GM19438 (cell line): ENCODE results near the gene SNX1.
"Not testable (repeated sequence)": the region's sequence is repeated elsewhere in the genome, so short reads cannot be mapped to it uniquely, and the experiment has no call there.

ENCODE experiments used
- ATAC-seq: cut with Tn5 transposase; IDR thresholded peaks from one replicate; pipeline ENCODE4 v1.9.1; 2021; ENCODE audit warnings: low read depth; ENCODE audit not compliant: unreplicated experiment

SNX1 gene, protein sequence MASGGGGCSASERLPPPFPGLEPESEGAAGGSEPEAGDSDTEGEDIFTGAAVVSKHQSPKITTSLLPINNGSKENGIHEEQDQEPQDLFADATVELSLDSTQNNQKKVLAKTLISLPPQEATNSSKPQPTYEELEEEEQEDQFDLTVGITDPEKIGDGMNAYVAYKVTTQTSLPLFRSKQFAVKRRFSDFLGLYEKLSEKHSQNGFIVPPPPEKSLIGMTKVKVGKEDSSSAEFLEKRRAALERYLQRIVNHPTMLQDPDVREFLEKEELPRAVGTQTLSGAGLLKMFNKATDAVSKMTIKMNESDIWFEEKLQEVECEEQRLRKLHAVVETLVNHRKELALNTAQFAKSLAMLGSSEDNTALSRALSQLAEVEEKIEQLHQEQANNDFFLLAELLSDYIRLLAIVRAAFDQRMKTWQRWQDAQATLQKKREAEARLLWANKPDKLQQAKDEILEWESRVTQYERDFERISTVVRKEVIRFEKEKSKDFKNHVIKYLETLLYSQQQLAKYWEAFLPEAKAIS

DNA sequence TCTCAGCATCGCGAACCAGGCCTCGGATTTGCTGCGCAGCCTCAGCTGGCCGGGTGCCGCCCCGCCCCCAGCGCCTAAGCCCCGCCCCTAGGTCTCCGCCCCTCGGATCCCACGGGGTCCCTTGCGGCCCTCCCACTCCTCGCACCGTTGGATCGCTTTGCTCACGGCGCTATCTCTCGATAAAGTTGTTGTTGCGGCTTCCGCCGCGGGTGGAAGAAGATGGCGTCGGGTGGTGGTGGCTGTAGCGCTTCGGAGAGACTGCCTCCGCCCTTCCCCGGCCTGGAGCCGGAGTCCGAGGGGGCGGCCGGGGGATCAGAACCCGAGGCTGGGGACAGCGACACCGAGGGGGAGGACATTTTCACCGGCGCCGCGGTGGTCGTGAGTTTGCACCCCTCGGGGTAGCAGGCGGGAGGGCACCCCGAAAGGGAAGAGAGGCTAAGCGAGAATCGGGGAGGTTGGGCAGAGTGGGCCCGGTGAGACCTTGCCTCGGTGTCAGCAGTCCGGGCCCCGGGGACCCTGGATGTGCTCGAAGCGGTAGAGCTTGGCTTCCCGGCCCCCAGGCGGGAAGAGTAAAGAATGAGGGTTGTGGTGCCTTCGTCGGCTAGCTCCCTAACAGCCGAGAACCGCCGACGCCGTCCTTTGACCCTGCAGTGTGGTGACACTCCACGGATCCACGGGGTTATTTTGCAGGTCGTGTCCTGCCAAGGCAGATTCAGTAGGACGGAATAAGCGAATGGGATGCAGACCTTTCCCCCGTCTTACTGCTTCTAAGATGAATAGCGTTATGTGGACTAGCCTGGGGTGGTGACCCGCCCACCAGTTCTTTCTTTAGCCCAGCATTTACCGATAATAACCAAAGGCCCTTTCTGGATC, at the start of gene SNX1:
TSS of gene SNX1 (plus strand) at position 188 of the 873 bp plus-strand sequence. CDS start at position 220, 32 bp downstream.
- ATAC-seq = peak; percentile 39

DNA sequence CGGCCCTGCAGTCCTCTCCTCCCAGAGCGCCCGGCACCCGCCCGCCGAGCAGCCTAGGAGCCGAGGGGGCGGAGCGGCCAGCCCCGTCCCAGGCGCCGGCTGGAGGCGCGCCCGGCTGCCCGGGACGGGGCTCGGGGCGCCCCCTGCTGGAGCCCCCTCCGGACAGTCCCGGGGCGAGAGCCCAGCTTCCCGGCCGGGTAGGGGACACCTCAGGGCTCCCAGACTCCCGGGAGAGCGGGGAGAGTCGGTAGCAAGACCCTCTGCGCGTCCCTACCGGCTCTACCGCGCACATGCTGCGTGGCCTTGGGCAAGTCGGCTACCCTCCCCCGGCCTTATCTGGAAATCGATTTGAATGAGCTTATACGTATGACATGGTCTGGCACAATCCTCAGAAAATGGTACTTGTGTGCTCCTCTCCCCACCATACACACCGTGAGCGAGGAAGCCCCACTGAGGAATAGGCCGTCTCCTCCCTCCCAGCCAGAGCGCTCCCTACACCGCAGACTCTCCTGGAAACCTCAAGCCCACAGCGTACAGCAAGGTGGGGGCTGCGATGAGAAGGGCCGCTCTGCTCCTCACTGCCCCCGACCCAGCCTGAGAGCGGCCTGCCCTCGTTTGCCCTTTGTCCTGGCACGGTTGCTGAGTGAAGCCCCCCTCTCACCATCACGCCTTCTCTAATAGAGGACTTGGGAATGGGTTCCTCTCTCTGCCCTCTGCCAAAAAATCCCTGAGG, 49.2 kb upstream of the SNX1 start, which contains the start of gene DAPK2:
TSS of gene DAPK2 (minus strand) at position 65 of the 733 bp plus-strand sequence. CDS start 6,224 bp downstream, outside the sequence.
- no peak for ATAC-seq

DNA sequence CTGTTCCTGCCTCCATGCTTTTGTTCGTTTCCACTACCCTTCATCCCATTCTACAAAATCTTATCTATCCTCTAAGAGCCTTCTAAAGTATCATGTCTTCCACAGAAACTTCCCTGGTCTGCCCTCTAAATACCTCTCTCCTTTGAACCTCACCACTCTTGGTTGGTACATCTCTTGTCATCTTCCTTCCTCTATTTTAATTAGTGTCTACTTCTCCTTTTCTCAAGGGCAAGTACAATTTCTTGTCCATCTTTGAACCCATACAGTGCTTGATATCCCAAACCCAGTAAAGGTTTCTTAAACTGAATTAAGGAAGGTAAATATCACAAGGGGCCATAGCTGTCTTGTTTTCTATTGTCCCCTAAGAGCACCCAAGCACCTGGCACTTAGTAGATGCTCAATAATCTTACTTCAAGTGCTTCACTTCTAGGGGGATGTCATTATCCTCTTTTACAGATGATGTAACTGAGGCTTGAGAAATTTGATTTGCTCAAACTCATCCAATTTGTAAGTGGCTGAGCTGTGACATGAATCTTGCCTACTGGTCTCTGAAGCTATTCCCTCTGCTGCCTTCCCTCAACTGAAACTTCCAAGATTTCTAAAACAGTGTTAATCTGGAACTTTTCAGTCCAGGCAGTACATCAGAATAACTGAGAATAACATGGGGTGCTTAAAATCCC, 46.9 kb upstream of the SNX1 start:
- ATAC-seq = no peak

DNA sequence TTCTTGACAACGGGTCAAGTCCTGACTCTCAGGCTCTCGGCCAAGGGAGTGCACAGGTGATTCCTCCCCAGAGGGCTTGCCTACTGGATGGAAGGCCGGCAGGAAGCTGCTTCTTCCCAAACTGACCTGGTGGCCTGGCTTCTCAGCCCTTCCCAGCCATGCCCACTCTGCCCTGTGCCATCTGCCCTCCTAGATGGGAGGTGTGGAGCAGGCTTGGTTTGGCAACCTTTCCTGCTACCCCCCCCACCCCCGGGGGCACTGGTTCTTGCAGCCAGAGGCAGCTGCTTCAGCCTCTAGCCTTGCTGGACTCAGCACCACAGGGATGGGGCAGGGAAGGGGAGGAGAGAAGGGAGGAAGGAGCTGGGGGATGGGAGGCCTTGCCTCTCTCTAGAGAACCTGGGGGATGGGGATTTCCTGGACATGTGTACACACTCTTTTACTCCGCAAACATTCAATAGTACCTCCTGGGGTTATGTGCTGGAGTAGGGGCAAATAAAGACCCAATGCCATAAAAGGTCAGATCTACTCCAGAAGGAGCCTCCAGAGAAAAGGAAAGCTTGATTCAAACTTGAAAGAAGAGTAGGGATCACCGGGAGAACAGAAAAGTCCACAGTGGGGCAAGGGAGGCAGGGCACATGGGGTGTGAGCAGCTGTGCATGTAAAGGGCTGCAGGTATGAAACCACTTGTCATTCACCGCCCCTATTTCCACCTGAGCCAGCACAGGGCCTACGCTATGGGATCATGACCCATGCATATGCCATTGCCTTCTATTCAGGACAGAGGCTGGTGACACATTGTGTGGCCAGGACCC, 45.3 kb upstream of the SNX1 start:
- ATAC-seq = no peak

DNA sequence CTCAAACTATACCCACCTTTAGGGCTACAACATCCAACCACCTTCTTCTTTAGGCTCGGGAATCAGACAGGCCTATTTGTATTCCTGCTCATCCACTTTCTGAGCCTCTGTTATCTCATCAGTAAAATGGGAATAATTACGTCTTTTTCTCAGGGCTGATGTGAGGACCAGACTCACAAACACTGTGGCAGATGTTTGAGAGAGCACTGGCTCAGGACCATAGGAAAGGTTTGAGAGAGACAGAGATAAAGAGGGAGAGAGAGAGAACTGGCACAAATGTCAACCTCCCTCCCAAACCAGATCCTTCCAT, 44.7 kb upstream of the SNX1 start:
- ATAC-seq = no peak

DNA sequence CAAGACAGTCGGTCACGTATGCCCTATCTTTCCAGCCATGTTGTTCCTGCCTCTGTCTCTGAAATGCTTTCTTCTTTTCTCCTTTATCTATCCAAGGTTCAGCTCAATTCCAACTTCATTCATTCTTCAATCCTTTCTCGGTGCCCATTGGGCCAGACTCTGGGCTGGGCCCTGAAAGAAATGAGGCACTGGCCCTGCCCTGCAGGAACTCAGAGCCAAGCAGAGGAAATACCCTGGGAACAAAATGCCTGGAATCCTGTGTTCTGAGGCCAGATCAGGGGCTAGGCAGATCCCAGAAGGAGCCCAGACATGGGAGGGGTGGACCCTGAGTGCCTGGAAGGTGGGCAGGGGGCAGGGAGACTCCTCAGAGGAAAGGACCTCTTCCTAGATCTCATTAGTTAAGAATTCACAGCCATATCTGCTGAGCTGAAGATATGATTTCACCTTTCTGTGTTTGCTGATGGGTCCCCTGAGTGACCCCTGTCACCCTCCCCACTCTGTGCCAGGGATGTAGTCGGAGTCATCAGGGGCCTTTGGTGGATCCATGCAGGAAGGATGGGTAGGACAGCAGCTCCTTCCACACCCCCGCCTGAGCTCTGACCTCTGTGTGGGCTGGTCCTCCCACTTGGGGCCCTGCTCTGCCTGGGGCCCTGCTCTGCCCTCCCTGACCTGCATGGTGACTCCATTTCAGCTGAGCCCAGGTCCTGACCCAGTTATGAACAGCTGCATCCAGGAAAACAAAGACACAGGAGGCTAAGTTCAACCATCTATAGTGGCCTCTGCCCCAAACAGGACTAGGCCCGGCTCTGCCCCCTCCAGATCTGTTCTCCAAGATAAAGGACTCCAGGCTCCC, 44.1 kb upstream of the SNX1 start:
- no peak for ATAC-seq

DNA sequence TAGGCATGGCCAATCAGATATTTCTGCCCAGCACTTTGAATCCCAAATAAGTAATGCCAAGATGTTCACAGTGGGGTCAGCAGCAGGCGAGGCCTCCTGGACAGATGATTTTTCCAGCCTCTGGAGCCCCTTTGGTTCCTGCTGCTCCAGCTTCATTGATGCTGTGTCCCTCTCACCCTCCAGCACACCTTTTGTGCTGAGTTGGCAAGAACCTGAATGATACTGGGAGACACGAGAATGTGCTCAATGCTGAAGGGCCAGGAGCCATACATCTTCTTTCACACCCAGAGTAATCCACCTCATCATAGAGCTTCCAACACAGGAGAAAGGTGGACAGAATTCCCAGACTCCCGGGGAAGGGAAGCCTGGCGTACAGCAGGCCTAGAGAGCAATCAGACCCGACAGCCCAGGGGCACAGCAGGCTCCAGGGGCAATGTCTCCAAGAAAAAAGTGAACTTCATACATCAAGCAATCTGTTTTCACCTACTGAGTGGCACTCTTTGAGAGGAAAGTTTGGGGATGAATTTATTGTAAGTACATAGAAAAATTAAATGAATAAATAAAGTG, 42.8 kb upstream of the SNX1 start:
- ATAC-seq = no peak

DNA sequence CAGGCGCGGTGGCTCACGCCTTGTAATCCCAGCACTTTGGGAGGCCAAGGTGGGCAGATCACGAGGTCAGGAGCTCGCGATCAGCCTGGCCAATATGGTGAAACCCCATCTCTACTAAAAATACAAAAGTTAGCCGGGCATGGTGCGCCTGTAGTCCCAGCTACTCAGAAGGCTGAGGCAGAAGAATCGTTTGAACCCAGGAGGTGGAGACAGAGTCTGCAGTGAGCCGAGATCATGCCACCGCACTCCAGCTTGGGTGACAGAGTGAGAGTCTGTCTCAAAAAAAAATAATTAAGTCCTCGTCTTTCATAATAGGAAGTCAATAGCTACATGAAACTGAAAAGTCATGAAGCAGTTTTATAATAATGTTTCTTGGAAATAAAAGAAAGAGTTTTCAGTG, 42.1 kb upstream of the SNX1 start:
- not testable (repeated sequence) for ATAC-seq

DNA sequence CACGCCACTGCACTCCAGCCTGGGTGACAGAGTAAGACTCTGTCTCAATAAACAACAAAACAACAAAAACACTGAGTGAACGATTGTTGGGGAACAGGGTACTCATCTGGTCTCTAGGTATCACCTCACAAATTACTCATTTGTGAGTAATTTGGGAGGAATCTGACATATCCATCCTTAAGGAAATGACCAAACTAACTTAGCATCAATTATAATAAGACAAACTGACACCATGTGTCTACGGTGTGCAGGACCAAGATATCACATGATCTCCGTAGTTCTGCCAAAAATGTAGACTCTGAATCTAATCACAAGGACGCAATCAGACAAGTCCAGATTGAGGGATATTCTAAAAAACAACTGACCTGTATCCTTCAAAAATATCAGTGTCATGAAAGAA, 37.5 kb upstream of the SNX1 start:
- ATAC-seq = no peak

DNA sequence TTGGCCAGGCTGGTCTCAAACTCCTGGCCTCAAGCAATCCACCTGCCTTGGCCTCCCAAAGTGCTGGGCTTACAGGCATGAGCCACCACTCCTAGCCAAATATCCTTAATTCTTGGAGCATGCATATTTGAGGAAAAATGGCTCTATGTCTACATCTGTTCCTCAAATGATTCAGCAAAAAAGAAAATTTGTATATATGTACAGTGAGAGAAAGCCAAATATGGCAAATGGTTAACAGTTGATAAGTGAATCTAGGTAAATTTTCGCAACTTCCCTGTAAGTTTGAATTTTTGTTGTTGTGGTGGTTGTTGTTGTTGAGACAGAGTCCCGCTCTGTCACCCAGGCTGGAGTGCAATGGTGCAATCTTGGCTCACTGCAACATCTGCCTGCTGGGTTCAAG, 36.7 kb upstream of the SNX1 start:
- ATAC-seq = not testable (repeated sequence)

DNA sequence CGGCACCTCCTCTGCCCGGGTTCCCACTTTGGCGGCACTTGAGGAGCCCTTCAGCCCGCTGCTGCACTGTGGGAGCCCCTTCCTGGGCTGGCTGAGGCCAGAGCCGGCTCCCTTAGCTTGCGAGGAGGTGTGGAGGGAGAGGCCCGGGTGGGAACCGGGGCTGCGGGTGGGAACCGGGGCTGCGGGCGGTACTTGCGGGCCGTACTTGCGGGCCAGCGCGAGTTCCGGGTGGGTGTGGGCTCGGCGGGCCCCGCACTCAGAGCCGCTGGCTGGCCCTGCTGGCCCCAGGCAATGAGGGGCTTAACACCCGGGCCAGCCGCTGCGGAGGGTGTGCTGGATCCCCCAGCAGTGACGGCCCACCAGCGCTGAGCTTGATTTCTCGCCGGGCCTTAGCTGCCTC, 35.1 kb upstream of the SNX1 start:
- ATAC-seq = no peak

DNA sequence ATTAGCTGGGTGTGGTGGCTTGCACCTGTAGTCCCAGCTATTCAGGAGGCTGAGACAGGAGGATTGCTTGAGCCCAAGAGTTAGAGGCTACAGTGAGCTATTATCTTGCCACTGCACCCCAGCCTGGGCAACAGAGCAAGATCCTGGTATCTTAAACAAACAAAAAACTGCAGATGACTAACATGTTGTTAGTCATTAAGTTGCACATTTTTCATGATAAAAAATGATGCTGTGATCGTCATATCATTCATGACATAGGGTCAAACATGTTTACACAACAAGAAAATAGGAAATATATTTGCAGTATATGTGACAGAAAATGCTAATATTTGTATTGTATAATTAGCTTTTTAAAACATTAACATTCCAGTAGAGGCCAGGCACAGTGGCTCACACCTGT, 29.3 kb upstream of the SNX1 start:
- ATAC-seq = no peak

DNA sequence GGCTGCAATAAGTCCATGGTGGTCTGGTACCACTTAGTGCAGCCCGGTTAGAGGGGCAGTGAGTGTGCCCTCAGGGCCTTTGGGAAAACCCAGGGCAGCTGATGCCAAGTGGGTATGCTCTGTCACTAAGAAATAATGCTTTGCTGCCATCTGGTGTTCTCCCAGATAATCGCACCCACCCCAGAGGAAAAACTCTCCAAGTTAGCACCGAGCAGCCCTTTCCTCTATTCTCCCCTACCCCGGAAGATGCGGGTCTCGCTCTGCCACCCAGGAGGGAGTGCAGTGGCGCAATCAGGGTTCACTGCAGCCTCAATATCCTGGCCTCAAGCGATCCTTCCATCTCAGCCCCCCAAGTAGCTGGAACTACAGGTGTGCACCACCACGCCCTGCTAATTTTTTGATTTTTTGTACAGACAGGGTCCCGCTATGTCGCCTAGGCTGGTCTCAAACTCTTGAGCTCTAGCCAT, 28.2 kb upstream of the SNX1 start:
- ATAC-seq = no peak

DNA sequence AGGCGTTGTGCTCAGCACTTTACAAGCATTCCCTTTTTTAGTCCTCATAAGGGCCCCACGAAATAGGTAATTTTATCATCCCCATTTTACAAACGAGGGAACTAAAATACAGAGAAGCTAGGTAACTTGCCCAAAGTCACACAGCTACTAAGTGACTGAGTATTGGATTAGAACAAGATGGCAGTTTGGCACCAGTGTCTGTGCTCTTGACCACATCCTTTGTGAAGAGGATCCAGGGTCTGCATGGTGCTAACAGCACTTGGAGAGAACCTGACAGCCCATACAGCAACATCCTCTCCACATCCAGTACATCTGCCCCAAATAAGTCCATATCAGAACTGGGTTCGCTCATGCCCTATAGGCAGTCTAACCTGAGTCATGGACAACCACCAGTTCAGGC, 27.6 kb upstream of the SNX1 start:
- no peak for ATAC-seq

DNA sequence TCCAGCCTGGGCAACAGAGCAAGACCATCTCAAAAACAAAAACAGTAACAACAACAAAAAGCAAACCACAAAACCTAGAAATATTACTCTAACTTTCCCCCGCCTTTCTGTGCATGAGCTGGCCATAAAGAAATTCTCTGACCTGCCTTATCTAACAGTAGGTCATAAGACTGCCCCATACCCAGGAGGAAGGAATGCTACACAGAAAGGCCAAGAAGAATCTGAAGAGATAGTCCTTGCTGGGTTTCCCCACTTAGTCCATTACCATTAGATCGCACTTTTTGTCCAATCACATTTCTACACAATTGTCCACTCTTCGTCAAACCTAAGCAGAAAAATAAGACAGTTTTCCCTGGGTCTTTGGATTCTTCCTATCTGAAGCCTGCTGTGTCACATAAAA, 25.7 kb upstream of the SNX1 start:
- no peak for ATAC-seq

DNA sequence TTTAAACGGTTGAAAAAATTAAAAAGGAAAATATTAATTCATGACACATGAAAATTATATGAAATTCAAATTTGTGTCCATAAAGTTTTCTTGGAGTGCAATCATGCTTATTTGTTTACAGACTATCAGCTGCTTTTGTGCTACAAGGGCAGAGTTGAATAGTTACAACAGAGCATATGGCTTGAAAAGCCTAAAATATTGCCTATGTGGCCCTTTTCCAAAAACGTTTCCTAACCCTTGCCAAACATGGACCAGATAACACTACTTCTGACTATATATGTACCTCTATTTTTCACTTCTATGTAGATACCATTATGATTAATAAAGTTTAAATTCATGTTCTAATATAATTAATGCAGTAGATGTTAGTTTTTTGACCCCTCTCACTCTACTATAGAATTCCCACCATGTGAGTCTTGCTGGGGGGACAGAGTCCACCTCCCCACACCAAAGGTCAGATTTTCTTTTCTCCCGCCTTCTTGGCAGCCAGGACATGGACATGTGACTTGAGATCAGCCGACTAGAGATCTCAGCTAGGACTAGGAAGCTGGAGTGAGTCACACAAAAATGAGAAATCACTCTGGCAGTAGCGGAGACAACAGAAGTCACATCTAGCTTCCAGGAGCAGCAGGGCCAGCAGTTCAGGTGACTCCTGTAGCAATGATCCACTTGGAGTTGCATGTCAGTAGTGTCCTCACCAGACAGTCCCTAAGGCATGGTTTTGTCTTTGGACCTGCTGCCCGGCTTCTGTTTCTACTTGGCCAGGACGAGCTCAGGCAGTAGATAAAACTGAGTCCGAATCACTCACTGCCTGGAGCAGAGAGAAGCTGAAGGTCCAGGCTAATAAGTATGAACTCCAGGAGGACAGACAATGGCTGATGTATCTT, 24.6 kb upstream of the SNX1 start:
- ATAC-seq = no peak
